ENCODE measurements around the gene NRIP1. TPM values are rescaled to one million over a fixed set of nuclear protein-coding genes. Genes with fewer than 3 reads are reported as not detected.

NRIP1 gene
- total and polyA plus RNA-seq, 2 of the 13 experiments (the other 11 are each of a cell fraction or from before 2014, with no cell fraction given), result 21.0 to 69.0 TPM

DNA sequence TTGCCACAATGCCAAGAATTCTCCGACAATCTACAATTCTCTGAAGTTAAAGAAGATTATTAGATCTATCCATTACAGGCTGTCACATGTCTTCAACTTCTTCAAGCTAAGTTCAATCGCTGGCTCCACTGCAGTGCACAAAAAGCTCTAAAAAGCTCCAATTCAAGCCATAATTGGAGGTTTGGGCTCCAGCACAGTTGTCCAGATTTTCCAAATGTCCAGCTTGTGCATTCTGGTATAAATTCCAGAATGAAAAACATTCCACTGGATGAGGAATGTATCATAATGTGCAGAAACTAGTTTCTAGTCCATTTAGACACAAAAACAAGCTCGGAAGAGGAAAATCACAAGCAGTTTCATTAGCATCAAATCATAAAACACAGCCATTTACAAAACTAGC, 138.6 kb downstream of the NRIP1 start:
- ChIA-PET CTCF (ENCODE audit: low intra/inter-chr PET ratio, low total read pairs) (no interaction called here), POLR2A (no interaction called here)
- H3K9ac ChIP-seq (ENCODE audit: insufficient read depth, low read depth, low read length), result no peak overlapping the region
- in situ Hi-C loops (cut with HindIII; ENCODE audit: extremely low pct_ligation_motif_present, low pct_unique_long_range_greater_than_20kb) (no loop called here), intact Hi-C loops (cut with micrococcal nuclease; ENCODE audit: unreplicated experiment) (no loop called here)
- no peak for FAIRE-seq
- no peaks in the 10 kb centered on the region for H4K20me1 ChIP-seq (ENCODE audit: insufficient read depth, low read length)
- H3K4me1 ChIP-seq (ENCODE audit: insufficient read depth, low read length), result no peaks in the 10 kb centered on the region
- ATAC-seq, result no peak
- DNase-seq (ENCODE audit: low spot score), result no peak
- H3K27me3 ChIP-seq (ENCODE audit: control insufficient read depth in 1 of 2, insufficient read depth in 2 of 2, low read length in 2 of 2), result no peaks in the 10 kb centered on the region
- no peak overlapping the region for H3K4me3 ChIP-seq (replicated peaks in 1 of 3; ENCODE audit: insufficient read depth in 1 of 3, low read depth in 2 of 3, low read length in 3 of 3)
- H3K9me3 ChIP-seq (ENCODE audit: low read length), result no peaks in the 10 kb centered on the region
- no peak overlapping the region for H3K27ac ChIP-seq (ENCODE audit: extremely low read length, insufficient read depth, low read length)
- no peak overlapping the region for H3K4me2 ChIP-seq (ENCODE audit: low read depth, low read length)
- 78% methylated on average over 3 of the region's 3 CpGs for WGBS (ENCODE audit: low lambda C conversion rate)
- H3K36me3 ChIP-seq (replicated peaks in 1 of 2; ENCODE audit: control insufficient read depth in 1 of 2, insufficient read depth in 2 of 2, low read length in 2 of 2), result no peaks in the 10 kb centered on the region
- BruUV-seq (replicated peaks), result no TSS peak
- H3K79me2 ChIP-seq (ENCODE audit: insufficient read depth, low read length), result no peaks in the 10 kb centered on the region
- TF ChIP-seq ZNF468 (CRISPR knock-in tag; IDR thresholded peaks at IDR 0.05) (no peak), ZNF674 (CRISPR knock-in tag; IDR thresholded peaks at IDR 0.05; ENCODE audit: low read depth) (no peak), CBFB (CRISPR knock-in tag; IDR thresholded peaks at IDR 0.05) (no peak), KDM1A (CRISPR knock-in tag; IDR thresholded peaks at IDR 0.05) (no peak), ZSCAN9 (CRISPR knock-in tag; IDR thresholded peaks at IDR 0.05; ENCODE audit: borderline replicate concordance) (no peak)
- H2AFZ ChIP-seq (ENCODE audit: low read length), result no peak overlapping the region

DNA sequence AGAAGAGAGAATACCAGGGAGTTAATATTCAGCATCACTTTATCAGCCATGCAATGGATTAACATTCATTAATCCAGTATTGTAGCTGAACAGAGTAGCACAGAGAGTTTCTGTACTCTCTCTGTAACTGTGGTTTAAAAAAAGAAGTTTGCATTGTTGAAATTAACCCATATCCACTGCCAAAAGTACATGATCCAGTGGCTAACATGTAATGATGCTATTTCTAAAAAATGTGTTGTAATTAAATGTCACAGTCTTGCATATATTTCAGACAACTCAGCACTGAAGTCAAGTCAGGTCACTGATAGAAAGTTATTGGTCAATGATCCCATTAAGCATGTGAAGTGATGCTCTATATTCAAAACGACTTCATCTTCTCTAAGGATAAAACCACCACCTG, 141.3 kb downstream of the NRIP1 start:
- WGBS (ENCODE audit: low lambda C conversion rate), result 70% methylated on average over 1 of the region's 1 CpG
- no peak for FAIRE-seq
- no peak overlapping the region for H3K27ac ChIP-seq (ENCODE audit: extremely low read length, insufficient read depth, low read length)

More for the DNA sequence above, 141.3 kb downstream of the NRIP1 start:
- Histone ChIP-seq H4K20me1 (ENCODE audit: insufficient read depth, low read length) (no peaks in the 10 kb centered on the region), H3K4me2 (ENCODE audit: low read depth, low read length) (no peak overlapping the region), H3K4me1 (ENCODE audit: insufficient read depth, low read length) (no peaks in the 10 kb centered on the region), H3K9ac (ENCODE audit: insufficient read depth, low read depth, low read length) (no peak overlapping the region), H3K4me3 (replicated peaks in 1 of 3; ENCODE audit: insufficient read depth in 1 of 3, low read depth in 2 of 3, low read length in 3 of 3) (no peak overlapping the region), H3K79me2 (ENCODE audit: insufficient read depth, low read length) (no peaks in the 10 kb centered on the region), H2AFZ (ENCODE audit: low read length) (no peak overlapping the region), H3K27me3 (ENCODE audit: control insufficient read depth in 1 of 2, insufficient read depth in 2 of 2, low read length in 2 of 2) (no peaks in the 10 kb centered on the region), H3K36me3 (replicated peaks in 1 of 2; ENCODE audit: control insufficient read depth in 1 of 2, insufficient read depth in 2 of 2, low read length in 2 of 2) (no peaks in the 10 kb centered on the region), H3K9me3 (ENCODE audit: low read length) (no peaks in the 10 kb centered on the region)
- DNase-seq (ENCODE audit: low spot score) (no peak), ATAC-seq (no peak)
- ChIA-PET POLR2A (no interaction called here), CTCF (ENCODE audit: low intra/inter-chr PET ratio, low total read pairs) (no interaction called here)
- intact Hi-C loops (cut with micrococcal nuclease; ENCODE audit: unreplicated experiment), result no loop called here
- in situ Hi-C loops (cut with HindIII; ENCODE audit: extremely low pct_ligation_motif_present, low pct_unique_long_range_greater_than_20kb), result no loop called here
- no TSS peak for BruUV-seq (replicated peaks)
- no peak for TF ChIP-seq ZSCAN21 (CRISPR knock-in tag; IDR thresholded peaks at IDR 0.05; ENCODE audit: borderline replicate concordance)
- no peak for TF ChIP-seq ZNF781 (CRISPR knock-in tag; IDR thresholded peaks at IDR 0.05; ENCODE audit: borderline replicate concordance, not compliant biosample characterization)
- TF ChIP-seq ZNF136 (CRISPR knock-in tag; IDR thresholded peaks at IDR 0.05; ENCODE audit: low read depth), result no peak
- no peak for TF ChIP-seq HHEX (CRISPR knock-in tag; IDR thresholded peaks at IDR 0.05)
- no peak for TF ChIP-seq ZMAT3 (CRISPR knock-in tag; conservative IDR thresholded peaks at IDR 0.05)
- no peak for TF ChIP-seq ZNF296 (CRISPR knock-in tag; conservative IDR thresholded peaks at IDR 0.05)
- no peak for TF ChIP-seq ZNF777 (CRISPR knock-in tag; IDR thresholded peaks at IDR 0.05)
- no peak for TF ChIP-seq SNAPC2 (CRISPR knock-in tag; IDR thresholded peaks at IDR 0.05)
- TF ChIP-seq, protein P1, sequence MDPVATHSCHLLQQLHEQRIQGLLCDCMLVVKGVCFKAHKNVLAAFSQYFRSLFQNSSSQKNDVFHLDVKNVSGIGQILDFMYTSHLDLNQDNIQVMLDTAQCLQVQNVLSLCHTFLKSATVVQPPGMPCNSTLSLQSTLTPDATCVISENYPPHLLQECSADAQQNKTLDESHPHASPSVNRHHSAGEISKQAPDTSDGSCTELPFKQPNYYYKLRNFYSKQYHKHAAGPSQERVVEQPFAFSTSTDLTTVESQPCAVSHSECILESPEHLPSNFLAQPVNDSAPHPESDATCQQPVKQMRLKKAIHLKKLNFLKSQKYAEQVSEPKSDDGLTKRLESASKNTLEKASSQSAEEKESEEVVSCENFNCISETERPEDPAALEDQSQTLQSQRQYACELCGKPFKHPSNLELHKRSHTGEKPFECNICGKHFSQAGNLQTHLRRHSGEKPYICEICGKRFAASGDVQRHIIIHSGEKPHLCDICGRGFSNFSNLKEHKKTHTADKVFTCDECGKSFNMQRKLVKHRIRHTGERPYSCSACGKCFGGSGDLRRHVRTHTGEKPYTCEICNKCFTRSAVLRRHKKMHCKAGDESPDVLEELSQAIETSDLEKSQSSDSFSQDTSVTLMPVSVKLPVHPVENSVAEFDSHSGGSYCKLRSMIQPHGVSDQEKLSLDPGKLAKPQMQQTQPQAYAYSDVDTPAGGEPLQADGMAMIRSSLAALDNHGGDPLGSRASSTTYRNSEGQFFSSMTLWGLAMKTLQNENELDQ (CRISPR knock-in tag; IDR thresholded peaks at IDR 0.05; ENCODE audit: borderline replicate concordance), result no peak
- TF ChIP-seq AKAP8 (CRISPR knock-in tag; IDR thresholded peaks at IDR 0.05), result no peak
- no peak for TF ChIP-seq HNRNPH1 (optimal IDR thresholded peaks at IDR 0.05; ENCODE audit: low read depth, low read length)
- no peak for TF ChIP-seq SOX5 (CRISPR knock-in tag; IDR thresholded peaks at IDR 0.05; ENCODE audit: borderline replicate concordance)
- no peak for TF ChIP-seq RNF2 (conservative IDR thresholded peaks at IDR 0.05; ENCODE audit: low read depth)
- TF ChIP-seq ZFP90 (CRISPR knock-in tag; IDR thresholded peaks at IDR 0.05; ENCODE audit: borderline replicate concordance), result no peak

Measured in HepG2 (cell line).